HEK293T (cell line): ENCODE data around the gene FAM20A.

Source experiments
- CTCF ChIA-PET: fragments of 350-600 bp; formaldehyde crosslinking; extraction: SDS; loops from one replicate; lab custom pipeline; 2021; ENCODE audit warnings: antibody characterized with exemption, inconsistent platforms; lab: Yijun Ruan, JAX
- POLR2A ChIA-PET: fragments of 350-600 bp; formaldehyde crosslinking; extraction: SDS; loops from one replicate; lab custom pipeline; 2020; ENCODE audit warnings: antibody characterized with exemption, inconsistent platforms; lab: Yijun Ruan, JAX
- DNase-seq: peaks from one replicate; pipeline ENCODE4 v3.0.0; 2012; ENCODE audit warnings: mixed read lengths; ENCODE audit errors: extremely low spot score
- ARNT ChIP-seq: fragments of 450-650 bp; IDR thresholded peaks from 2 replicates; pipeline ENCODE4 v1.6.1; 2017; ENCODE audit warnings: mild to moderate bottlenecking
- BHLHE40 ChIP-seq: fragments of 450-650 bp; IDR thresholded peaks from 2 replicates; pipeline ENCODE4 v1.6.1; 2016; ENCODE audit warnings: mild to moderate bottlenecking, moderate library complexity, borderline replicate concordance
- CTBP1 ChIP-seq: fragments of 450-650 bp; IDR thresholded peaks from 2 replicates; pipeline ENCODE4 v1.6.1; 2016; ENCODE audit warnings: borderline replicate concordance
- ELF4 ChIP-seq: fragments of 450-650 bp; IDR thresholded peaks from 2 replicates; pipeline ENCODE4 v1.6.1; 2017; ENCODE audit warnings: antibody characterized with exemption
- FOXA1 ChIP-seq: fragments of 450-650 bp; IDR thresholded peaks from 2 replicates; pipeline ENCODE4 v1.6.1; 2016; ENCODE audit warnings: mild to moderate bottlenecking
- FOXK2 ChIP-seq: fragments of 450-650 bp; IDR thresholded peaks from 2 replicates; pipeline ENCODE4 v1.6.1; 2016; ENCODE audit warnings: mild to moderate bottlenecking
- FOXM1 ChIP-seq: fragments of 450-650 bp; IDR thresholded peaks from 2 replicates; pipeline ENCODE4 v1.6.1; 2017; ENCODE audit warnings: mild to moderate bottlenecking, borderline replicate concordance
- HDGF ChIP-seq: fragments of 450-650 bp; IDR thresholded peaks from 2 replicates; pipeline ENCODE4 v1.6.1; 2017; ENCODE audit warnings: antibody characterized with exemption, borderline replicate concordance
- L3MBTL2 ChIP-seq: fragments of 450-650 bp; conservative IDR thresholded peaks from 2 replicates; pipeline ENCODE4 v1.6.1; 2016; ENCODE audit warnings: mild to moderate bottlenecking
- LEF1 ChIP-seq: fragments of 450-650 bp; IDR thresholded peaks from 2 replicates; pipeline ENCODE4 v1.6.1; 2017; ENCODE audit warnings: mild to moderate bottlenecking, borderline replicate concordance
- NFRKB ChIP-seq: fragments of 450-650 bp; IDR thresholded peaks from 2 replicates; pipeline ENCODE4 v1.6.1; 2016; ENCODE audit warnings: mild to moderate bottlenecking, moderate library complexity
- SP1 ChIP-seq: fragments of 450-650 bp; IDR thresholded peaks from 2 replicates; pipeline ENCODE4 v1.6.1; 2017
- SUZ12 ChIP-seq: fragments of 450-650 bp; IDR thresholded peaks from 2 replicates; pipeline ENCODE4 v1.6.1; 2016; ENCODE audit warnings: mild to moderate bottlenecking
- TARDBP ChIP-seq: fragments of 450-650 bp; IDR thresholded peaks from 2 replicates; pipeline ENCODE4 v1.6.1; 2016
- ZNF384 ChIP-seq: fragments of 450-650 bp; IDR thresholded peaks from 2 replicates; pipeline ENCODE4 v1.6.1; 2016
- TF ChIP-seq, protein P1 (sequence below): fragments of 450-650 bp; IDR thresholded peaks from 2 replicates; pipeline ENCODE4 v1.6.1; 2016

Gene FAM20A

DNA sequence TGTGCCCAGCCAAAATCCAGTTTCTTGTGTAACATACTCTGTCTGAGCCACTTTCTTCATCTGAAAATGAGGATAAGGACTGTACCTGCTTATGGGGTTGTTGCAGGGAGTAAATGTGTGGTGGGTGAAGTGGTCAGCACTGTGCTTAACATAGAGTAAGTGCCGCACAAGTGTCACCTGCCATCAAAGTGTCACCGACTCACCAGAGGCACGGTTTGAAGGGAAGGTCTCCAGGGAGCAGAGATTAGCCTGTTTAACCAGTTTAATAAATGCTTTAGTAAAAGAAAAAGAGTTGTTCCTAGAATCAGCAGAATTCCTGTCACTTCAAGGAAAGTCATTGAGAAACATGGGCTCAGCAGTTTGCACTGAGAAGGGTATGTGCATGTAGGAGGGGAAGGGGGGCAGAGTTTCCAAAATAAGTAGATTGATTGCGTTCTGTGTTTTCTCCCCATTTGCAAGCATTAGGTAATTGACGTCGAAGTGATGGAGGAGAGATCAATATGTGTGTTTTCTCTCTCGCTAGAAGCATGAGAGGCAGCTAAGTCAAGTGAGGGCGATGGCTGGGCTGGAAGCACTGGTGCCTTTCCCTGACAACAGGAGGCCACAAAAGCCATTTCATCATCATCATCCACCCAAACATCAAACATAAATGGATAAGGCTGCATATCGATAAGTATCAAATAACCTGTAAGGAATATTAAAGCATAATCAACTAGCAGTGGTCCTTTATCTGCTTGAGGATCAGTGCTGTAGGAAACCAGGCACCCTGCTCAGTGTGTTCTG, 19.1 kb downstream of the FAM20A start:
- ChIA-PET POLR2A (no interaction called here), CTCF (interaction anchor here (0.6 kb wide), 1 partner anchor 133 kb away, joined by 3 read pairs; no protein-coding TSS in a partner anchor)
- DNase-seq, result no peak
- TF ChIP-seq L3MBTL2, result no peak
- TF ChIP-seq NFRKB, result no peak
- no peak for TF ChIP-seq ELF4
- no peak for TF ChIP-seq FOXM1
- TF ChIP-seq CTBP1, result no peak
- TF ChIP-seq LEF1, result no peak
- TF ChIP-seq SUZ12, result no peak
- TF ChIP-seq HDGF, result no peak
- TF ChIP-seq SP1, result no peak
- TF ChIP-seq, protein P1, sequence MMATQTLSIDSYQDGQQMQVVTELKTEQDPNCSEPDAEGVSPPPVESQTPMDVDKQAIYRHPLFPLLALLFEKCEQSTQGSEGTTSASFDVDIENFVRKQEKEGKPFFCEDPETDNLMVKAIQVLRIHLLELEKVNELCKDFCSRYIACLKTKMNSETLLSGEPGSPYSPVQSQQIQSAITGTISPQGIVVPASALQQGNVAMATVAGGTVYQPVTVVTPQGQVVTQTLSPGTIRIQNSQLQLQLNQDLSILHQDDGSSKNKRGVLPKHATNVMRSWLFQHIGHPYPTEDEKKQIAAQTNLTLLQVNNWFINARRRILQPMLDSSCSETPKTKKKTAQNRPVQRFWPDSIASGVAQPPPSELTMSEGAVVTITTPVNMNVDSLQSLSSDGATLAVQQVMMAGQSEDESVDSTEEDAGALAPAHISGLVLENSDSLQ, result no peak
- TF ChIP-seq TARDBP, result no peak
- TF ChIP-seq ZNF384, result no peak

GRCh38 chr17:68580236-68580770, 20.9 kb downstream of the FAM20A start:
- no peak for DNase-seq
- TF ChIP-seq L3MBTL2 (no peak), CTBP1 (no peak), NFRKB (no peak), ARNT (no peak), ELF4 (no peak), HDGF (no peak), SP1 (no peak), BHLHE40 (no peak), TARDBP (no peak), SUZ12 (no peak), FOXK2 (no peak), FOXM1 (no peak), ZNF384 (no peak), FOXA1 (no peak), LEF1 (no peak)
- TF ChIP-seq, protein P1, result no peak
- CTCF ChIA-PET, result no interaction called here
- POLR2A ChIA-PET, result no interaction called here

DNA sequence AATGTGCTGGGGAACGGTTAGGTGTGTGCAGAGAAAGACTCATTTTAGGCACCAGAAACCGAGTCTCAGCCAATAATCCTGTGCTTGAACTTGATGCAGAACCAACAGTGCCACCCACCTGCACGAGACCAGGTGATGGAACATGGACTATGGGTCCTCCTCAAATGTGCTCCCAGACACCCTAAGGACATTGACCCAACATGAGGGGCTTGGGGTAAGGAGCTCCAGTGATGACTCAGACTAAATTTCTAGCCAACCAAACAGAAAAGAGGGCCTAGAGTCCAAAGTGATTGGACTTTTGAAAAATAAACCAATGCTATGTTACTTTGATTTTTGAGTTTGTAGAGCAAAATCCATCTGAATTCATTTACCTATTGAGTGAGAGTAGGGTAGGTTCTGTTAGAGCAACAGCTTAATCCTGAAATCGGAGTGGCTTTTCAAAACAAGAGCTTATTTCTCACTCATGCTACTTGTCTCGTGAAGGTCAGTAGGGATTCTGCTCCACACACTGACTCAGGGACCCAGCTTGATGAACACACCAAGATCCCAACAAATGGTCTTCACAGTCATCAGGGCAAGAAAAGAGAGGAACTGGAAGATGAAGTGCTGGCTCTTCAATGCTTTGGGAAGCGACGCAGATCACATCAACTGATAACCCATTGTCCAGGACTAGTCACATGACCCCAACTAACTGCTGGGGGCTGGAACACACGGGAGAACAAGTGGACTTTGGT, 21.8 kb downstream of the FAM20A start:
- CTCF ChIA-PET, result no interaction called here
- TF ChIP-seq FOXK2 (no peak), SP1 (no peak), CTBP1 (no peak)
- TF ChIP-seq, protein P1, result no peak
- no peak for DNase-seq
- POLR2A ChIA-PET, result interaction anchor here (0.9 kb wide), 1 partner anchor 10 kb away, joined by 3 read pairs; no protein-coding TSS in a partner anchor

GRCh38 chr17:68578236-68578635, 22.9 kb downstream of the FAM20A start:
- ChIA-PET CTCF (interaction anchor here (1.5 kb wide), 1 partner anchor 12 kb away, joined by 4 read pairs; no protein-coding TSS in a partner anchor), POLR2A (no interaction called here)
- TF ChIP-seq CTBP1, result no peak
- TF ChIP-seq SP1, result no peak
- TF ChIP-seq BHLHE40, result no peak
- no peak for TF ChIP-seq FOXK2
- no peak for TF ChIP-seq NFRKB
- TF ChIP-seq LEF1, result no peak
- no peak for TF ChIP-seq ARNT
- no peak for TF ChIP-seq FOXM1
- no peak for TF ChIP-seq L3MBTL2
- DNase-seq, result no peak

DNA sequence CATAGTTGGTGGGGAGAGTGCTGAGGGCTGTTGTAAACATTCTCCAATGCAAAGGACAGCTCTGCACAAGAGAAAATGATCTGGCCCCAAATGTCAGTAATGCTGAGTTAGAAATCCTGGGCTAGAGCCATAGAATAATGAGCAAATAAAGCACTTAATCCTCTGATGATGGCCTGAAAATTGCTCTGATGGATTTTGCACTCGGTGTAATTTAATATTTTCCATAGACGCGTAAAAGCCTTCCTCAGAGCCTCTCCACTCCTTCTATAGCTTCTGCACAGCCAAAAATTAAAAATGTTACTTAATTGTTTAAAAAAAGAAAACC, 23.7 kb downstream of the FAM20A start:
- POLR2A ChIA-PET, result no interaction called here
- CTCF ChIA-PET, result interaction anchor here (1.2 to 1.5 kb wide), 2 partner anchors 11 to 37 kb away, joined by 3 to 4 read pairs; no protein-coding TSS in a partner anchor

More for the DNA sequence above, 23.7 kb downstream of the FAM20A start:
- TF ChIP-seq FOXK2, result no peak
- no peak for TF ChIP-seq BHLHE40
- no peak for TF ChIP-seq L3MBTL2
- TF ChIP-seq NFRKB, result no peak
- DNase-seq, result no peak
